ENCODE measurements around the gene CTXND1.
"Not testable (repeated sequence)": the region's sequence is repeated elsewhere in the genome, so short reads cannot be mapped to it uniquely, and the experiment has no call there.

The CTXND1 gene

DNA sequence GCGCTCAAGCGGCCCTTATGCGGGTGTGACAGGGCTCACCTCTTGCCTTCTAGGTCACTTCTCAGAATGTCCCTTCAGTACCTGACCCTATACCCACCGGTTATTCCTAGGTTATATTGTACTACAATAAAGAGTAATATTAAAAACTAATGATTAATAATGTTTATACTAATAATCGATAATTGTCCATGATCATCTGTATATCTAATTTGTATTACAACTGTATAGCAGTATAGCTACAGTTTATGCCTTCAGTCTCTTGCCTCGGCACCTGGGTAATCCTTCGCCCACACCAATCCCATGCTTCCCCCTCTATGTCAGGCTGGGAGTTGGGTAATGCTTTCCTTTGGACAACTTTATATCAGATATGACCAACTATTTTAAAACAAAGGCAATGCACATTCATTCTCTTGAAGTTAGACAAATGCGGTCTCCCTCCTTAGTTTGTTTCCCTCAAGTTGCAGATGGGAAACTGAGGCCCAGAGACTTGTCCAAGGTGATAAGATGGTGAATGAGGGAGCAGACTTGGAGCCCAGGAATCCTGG is 95.8 kb downstream of the CTXND1 start:
- DNase-seq: no peak

DNA sequence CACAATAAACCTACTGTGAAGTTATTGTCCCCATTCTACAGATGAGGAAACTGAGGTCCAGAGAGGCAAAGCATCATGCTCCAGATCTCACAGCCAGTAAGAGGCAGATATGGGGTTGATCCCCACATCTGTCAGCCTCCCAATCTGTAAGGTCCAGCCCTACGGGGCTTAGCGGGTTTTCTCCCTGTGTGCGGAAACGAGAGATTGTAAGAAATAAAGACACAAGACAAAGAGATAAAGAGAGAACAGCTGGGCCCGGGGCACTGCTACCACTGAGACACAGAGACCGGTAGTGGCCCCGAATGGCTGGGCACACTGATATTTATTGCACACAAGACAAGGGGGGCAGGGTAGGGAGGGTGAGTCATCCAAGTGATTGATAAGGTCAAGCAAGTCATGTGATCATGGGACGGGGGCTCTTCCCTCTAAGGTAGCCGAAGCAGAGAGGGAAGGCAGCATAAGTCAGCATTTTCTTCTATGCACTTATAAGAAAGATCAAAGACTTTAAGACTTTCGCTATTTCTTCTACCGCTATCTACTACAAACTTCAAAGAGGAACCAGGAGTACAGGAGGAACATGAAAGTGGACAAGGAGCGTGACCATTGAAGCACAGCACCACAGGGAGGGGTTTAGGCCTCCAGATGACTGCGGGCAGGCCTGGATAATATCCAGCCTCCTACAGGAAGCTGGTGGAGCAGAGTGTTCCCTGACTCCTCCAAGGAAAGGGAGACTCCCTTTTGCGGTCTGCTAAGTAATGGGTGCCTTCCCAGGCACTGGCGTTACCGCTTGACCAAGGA is 96.4 kb downstream of the CTXND1 start:
- DNase-seq: not testable (repeated sequence)

DNA sequence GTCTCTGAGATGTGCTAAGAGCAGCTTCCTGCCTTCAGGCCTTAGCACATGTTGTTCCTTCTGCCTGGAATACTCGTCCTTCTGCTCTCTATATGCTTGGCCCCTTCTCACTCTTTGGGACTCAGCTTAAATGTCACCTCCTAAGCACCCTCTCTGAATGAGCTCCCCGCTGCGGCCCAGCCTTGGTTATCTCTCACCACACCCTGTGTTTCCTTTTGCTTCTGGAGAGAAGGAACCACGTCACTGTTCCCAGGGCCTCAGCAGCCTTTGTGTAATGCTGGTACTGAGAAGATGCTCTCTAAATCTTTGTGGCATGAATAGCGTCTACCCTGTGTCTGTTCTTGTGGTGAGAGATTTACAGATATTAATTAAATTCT is 97.0 kb downstream of the CTXND1 start:
- no peak for DNase-seq

DNA sequence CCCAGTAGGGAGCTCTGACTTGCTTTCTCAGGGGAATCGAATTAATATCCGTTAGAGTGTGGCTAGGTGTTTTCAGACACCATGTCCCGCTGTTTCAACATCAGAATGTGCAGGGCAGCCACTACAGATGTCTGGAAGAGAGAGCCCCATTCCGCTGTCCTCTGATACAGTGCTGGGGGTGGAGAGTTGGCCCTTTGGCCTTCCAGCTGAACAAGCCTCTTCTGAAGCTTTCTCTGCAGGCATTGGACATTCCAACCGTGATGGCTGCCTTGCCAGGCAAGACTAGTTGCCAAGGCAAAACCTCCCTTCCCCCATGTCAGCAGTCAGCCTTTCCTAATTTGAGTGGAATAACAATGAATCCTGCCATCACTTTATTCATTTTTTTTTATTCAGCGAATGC is 97.7 kb downstream of the CTXND1 start:
- no peak for DNase-seq

DNA sequence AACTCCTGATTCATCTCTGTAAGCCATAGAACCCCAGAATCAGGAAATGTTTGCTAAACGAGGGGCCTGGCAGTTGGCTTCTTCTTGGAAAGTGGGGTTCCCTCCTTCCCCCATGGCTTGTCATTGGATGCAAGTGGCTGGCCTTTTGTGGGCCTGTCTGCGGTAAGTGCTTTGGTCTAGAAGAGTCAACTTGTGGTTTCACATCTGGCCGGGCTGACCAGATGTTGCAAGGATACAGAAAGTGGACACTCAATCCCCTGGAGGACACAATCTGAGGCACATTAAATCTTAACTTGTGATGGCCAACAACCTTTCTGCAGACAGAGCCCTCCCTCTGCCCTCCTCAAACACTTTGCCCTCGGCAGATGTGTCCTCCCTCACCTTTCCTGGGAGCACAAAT is 98.1 kb downstream of the CTXND1 start:
- DNase-seq: no peak

DNA sequence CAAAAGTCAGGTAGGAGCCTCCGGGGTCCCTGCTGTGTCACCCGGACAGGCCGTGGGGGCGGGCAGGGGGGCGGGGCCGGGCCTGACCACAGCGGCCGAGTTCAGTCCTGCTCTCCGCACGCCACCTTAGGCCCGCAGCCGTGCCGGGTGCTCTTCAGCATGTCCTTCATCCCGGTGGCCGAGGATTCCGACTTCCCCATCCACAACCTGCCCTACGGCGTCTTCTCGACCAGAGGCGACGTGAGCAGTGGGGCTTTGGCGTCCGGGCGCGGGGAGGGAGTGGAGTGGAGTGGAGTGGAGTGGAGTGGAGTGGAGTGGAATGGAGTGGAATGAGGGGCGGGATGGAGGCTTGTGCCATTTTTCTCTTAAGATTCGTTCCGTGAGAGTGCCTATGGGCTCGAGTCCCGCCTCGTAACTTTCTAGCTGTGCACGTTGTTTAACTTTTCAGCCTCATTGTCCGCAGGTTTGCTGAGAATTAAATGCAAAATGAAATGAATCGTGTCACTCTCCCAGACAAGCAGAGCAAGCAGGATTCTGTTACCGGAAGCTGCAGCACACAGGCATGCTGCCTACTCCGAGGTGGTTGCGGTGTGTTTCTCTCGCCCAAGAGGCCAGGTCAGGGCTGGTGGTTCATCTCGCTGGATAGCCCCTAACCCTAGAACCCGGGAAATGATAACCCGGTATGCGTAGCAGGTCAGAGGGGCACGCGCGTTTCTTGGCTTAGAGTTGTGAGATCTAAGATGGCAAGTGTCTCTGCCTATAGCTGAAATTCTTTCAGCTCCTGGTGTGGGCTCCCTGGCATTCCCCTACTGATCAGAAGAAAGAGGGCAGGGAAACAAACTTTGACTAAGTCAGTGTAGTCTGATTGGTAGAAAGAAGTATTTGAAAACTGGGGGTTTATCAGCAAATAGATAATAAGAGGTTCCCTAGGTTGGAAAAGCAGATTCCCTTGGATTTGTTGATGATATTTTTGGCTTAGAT is 98.8 kb downstream of the CTXND1 start, which contains the start of gene FAH:
TSS of gene FAH (plus strand) at position 104 of the 981 bp plus-strand sequence. CDS start at position 160, 56 bp downstream.
- DNase-seq: peak; percentile 72

DNA sequence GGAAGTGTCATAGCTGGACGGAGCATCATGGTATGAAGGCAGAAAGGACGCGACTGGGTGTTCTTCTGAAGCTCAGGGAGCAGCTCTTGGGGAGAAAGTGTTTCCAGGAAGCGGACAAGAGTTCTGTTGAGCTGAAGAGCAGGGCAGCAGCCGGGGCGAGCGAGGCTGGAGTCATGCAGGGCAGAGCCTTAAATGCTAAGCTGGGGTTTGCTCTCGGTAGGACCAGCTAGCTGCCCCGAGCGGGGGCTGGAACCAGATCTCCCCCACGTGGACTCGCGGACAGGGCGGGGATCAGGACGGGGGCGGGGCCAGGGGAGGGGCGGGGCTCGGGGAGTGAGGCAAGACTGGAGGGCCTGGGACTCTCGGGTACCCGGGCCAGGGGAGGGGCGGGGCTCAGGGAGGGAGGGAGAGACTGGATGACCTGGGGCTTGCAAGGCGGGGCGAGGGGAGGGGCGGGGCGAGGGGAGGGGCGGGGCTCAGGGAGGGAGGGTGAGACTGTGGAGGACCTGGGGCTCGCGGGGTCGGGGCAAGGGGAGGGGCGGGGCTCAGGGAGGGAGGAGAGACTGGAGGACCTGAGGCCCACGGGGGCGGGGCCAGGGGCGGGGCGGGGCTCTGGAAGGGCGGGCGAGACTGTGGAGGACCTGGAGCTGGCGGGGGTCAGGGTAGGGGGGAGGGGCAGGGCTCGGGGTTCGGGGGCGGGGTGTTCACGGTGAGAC is 99.7 kb downstream of the CTXND1 start:
- DNase-seq: peak; percentile 91

DNA sequence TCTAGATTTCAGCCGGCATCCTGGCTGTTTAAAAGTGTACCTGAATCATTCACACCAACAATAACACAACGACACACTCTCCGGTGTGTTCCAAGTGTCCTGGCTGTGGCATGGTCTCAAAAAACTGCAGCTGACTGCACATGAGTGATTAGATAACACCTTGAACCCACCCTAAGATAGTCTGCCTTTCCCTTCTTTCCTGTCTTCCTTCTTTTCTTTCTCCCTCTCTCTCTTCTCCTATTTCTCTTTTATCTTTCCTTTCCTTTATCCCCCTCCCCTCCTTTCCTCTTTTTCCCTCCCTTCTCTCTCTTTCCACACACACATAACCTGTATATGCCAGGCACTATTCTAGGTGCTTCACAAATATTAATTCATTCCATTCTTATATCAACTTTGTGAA is 100.4 kb downstream of the CTXND1 start:
- DNase-seq: no peak

DNA sequence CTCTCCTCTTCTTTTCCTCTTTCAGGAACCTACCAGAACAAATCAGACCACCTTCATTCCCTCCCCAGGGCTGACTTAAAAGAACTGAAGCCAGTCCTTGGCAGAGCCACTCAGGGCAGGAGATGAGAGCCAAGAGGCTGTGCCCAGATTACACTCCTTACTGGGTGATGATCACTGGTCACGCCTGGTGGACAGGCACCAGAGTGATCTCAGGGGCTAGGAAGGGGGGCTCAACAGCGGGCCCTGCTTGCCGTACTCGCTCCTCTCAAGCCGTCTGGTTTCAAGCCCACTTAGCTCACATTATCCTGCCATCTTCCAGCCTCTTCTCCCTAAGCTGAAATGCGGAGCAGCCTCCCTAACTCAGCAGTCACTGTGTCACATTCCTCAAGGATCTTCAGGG is 100.9 kb downstream of the CTXND1 start:
- DNase-seq: no peak
